GM10266 (cell line): ENCODE measurements around the gene SFTPD.

Experiments used
- DNase-seq: peaks from one replicate; pipeline ENCODE4 v3.0.0; 2012; ENCODE audit errors: extremely low spot score
- CTCF ChIP-seq: IDR thresholded peaks from 2 replicates; pipeline ENCODE4 v1.5.1; 2012; ENCODE audit warnings: mild to moderate bottlenecking, low read depth; ENCODE audit not compliant: control insufficient read depth, insufficient read depth; ENCODE audit errors: missing control alignments

The SFTPD gene

GRCh38 chr10:79982861-79983260 lies 34.0 kb upstream of the SFTPD start:
- DNase-seq, result no peak
- TF ChIP-seq CTCF, result no peak

DNA sequence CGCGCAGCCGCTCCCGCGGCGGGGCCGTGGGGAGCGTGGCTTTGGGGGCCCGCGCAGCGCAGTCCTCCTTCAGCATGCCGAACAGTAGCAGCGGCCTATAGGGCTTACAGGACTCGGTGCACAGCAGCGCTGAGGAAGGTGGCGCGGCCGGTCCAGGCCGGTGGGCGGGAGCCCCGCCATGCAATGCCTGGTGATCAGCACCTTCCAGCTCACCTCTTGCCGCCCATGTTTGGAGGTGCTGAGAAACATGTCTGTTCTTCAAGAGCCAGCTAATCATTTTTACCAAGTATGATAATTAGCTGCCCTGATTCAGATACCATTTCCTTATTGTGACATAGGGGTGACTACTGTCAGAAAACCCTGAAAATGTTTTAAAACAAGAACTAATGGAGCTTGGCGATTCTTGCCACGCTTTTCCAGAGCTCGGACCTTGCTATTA lies 33.5 kb upstream of the SFTPD start:
- no peak for DNase-seq
- TF ChIP-seq CTCF, result no peak

- no peak for TF ChIP-seq CTCF
- no peak for DNase-seq
These were observed 32.8 kb upstream of the SFTPD start for GRCh38 chr10:79981450-79982361.

- no peak for TF ChIP-seq CTCF
- no peak for DNase-seq
These were observed 31.8 kb upstream of the SFTPD start for GRCh38 chr10:79980711-79981110.

GRCh38 chr10:79979976-79980687 lies 31.2 kb upstream of the SFTPD start:
- no peak for DNase-seq
- TF ChIP-seq CTCF, result no peak

DNA sequence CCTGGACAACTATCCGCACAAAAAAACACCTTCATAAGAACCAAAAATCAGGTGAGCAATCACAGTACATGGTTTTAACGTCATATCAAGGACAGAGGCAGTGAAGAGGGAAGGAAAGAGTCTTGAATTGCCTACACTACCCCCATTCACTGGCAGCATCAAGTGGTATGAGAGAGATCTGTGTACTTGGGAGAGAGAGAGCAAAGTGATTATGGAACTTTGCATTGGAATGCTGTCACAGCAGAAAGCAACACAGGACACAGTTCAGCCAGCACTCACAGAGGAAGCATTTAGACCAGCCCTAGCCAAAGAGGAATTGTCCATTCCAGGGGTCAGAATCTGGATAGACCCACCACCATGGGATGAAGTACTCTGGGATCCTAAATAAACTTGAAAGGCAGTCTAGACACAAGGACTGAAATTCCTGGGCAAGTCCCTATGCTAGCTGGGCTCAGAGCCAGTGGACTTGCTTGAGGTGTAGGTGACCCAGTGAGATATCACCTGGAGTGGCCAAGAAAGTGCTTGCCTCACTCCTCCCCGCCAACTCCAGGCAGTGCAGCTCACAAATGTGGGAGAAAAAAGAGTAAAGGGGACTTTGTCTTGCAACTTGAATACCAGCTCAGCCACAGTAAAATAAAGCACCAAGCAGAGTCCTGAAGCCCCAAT lies 30.5 kb upstream of the SFTPD start:
- no peak for DNase-seq
- TF ChIP-seq CTCF, result no peak

DNA sequence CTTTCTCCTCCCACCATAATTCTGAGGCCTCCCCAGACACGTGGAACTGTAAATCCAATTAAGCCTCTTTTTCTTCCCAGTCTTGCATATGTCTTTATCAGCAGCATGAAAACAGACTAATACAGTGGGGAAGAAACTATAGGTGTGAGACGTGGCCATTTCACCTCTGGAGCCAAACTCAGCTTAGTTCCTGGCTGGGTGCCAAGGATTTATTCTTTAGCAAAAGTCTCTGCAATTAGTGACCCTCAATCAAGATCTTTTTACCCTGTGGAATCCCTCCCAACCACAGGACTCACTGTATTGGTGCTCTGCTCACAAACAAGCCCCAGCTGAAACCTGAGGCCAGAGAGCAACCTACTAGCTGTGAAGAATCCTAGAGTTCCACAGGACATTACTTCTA lies 28.1 kb upstream of the SFTPD start:
- DNase-seq, result no peak
- TF ChIP-seq CTCF, result no peak
